GM23248 (cell line): Measurements from ENCODE around the gene RIMS1. TPM values are rescaled to one million over a fixed set of nuclear protein-coding genes. Genes with fewer than 3 reads are reported as not detected.

Experiments
- DNase-seq: peaks from one replicate; pipeline ENCODE4 v3.0.0-alpha.2; 2015
- H2AFZ ChIP-seq: fragments of 200-600 bp; sonication (generic); 2 replicates; pipeline ENCODE4 v1.6.1; 2016; ENCODE audit warnings: antibody characterized with exemption
- H3F3A ChIP-seq: fragments of 200-600 bp; sonication (generic); 2 replicates; pipeline ENCODE4 v1.6.1; 2016; ENCODE audit warnings: mild to moderate bottlenecking, antibody characterized with exemption, mixed run types; ENCODE audit not compliant: insufficient read depth
- H3K27ac ChIP-seq: fragments of 200-600 bp; sonication (generic); 2 replicates; pipeline ENCODE4 v1.5.1; 2016; ENCODE audit warnings: mild to moderate bottlenecking
- H3K27me3 ChIP-seq: fragments of 200-600 bp; sonication (generic); replicated peaks from 2 replicates; pipeline ENCODE4 v1.6.1; 2016; ENCODE audit warnings: mild to moderate bottlenecking; ENCODE audit not compliant: insufficient read depth
- H3K36me3 ChIP-seq: fragments of 200-600 bp; sonication (generic); 2 replicates; pipeline ENCODE4 v1.6.1; 2016; ENCODE audit warnings: low read depth, mild to moderate bottlenecking
- H3K4me1 ChIP-seq: fragments of 200-600 bp; sonication (generic); 2 replicates; pipeline ENCODE4 v1.6.1; 2016; ENCODE audit warnings: mild to moderate bottlenecking; ENCODE audit not compliant: insufficient read depth
- H3K4me2 ChIP-seq: fragments of 200-600 bp; sonication (generic); one replicate; pipeline ENCODE4 v1.6.1; 2016; ENCODE audit warnings: mild to moderate bottlenecking; ENCODE audit not compliant: unreplicated experiment
- H3K4me3 ChIP-seq: fragments of 200-600 bp; sonication (generic); 2 replicates; pipeline ENCODE4 v1.5.1; 2016; ENCODE audit warnings: mild to moderate bottlenecking
- H3K79me2 ChIP-seq: fragments of 200-600 bp; sonication (generic); 2 replicates; pipeline ENCODE4 v1.6.1; 2016; ENCODE audit warnings: mild to moderate bottlenecking; ENCODE audit not compliant: insufficient read depth
- H3K9ac ChIP-seq: fragments of 200-600 bp; sonication (generic); 2 replicates; pipeline ENCODE4 v1.6.1; 2016; ENCODE audit warnings: mild to moderate bottlenecking
- H3K9me2 ChIP-seq: fragments of 200-600 bp; sonication (generic); 2 replicates; pipeline ENCODE4 v1.6.1; 2016; ENCODE audit warnings: mixed run types, mild to moderate bottlenecking, moderate library complexity; ENCODE audit not compliant: insufficient read depth
- H3K9me3 ChIP-seq: fragments of 200-600 bp; sonication (generic); one replicate; pipeline ENCODE4 v1.6.1; 2017; ENCODE audit warnings: low read depth
- H4K20me1 ChIP-seq: fragments of 200-600 bp; sonication (generic); 2 replicates; pipeline ENCODE4 v1.6.0; 2016; ENCODE audit not compliant: insufficient read depth
- EZH2 ChIP-seq: fragments of 200-600 bp; sonication (generic); IDR thresholded peaks from 2 replicates; pipeline ENCODE4 v1.6.1; 2018; ENCODE audit warnings: antibody characterized with exemption, mild to moderate bottlenecking; ENCODE audit not compliant: insufficient read depth, poor library complexity, severe bottlenecking
- EZH2phosphoT487 ChIP-seq: fragments of 200-600 bp; sonication (generic); IDR thresholded peaks from 2 replicates; pipeline ENCODE4 v1.6.1; 2018; ENCODE audit warnings: antibody characterized with exemption, moderate library complexity, mild to moderate bottlenecking, low read depth; ENCODE audit not compliant: insufficient read depth
- WGBS, 2 experiments: methylation state at CpG; one replicate each; pipeline ENCODE4 v1.1.6; 2015 to 2017; ENCODE audit warnings: low lambda C conversion rate in 2 of 2, low coverage in 1 of 2; ENCODE audit errors: missing lambda C conversion rate in 2 of 2; 5-methylcytosine and 5-hydroxymethylcytosine counted together
- in situ Hi-C: fragments of 300-500 bp; cut with MboI; formaldehyde crosslinking; loops from 2 replicates; pipeline ENCODE4 v1.15.0; 2020
- polyA plus RNA-seq: library from polyadenylated mRNA; unstranded; fragments of >200 nt; fragmentation: Nextera tagmentation; extraction: Ambion mirVana; gene quantifications from 2 replicates; pipeline ENCODE4 v1.2.1, GENCODE V29; 2016
- total RNA-seq: library from RNA; depleted of rRNA; stranded (reverse); fragments of >200 nt; shearing (Covaris generic); gene quantifications from 2 replicates; pipeline ENCODE4 v1.2.3, GENCODE V29; 2014

RIMS1 gene
- total and polyA plus RNA-seq, 2 experiments from 2014 or later = 1.8 to 10.6 TPM

DNA sequence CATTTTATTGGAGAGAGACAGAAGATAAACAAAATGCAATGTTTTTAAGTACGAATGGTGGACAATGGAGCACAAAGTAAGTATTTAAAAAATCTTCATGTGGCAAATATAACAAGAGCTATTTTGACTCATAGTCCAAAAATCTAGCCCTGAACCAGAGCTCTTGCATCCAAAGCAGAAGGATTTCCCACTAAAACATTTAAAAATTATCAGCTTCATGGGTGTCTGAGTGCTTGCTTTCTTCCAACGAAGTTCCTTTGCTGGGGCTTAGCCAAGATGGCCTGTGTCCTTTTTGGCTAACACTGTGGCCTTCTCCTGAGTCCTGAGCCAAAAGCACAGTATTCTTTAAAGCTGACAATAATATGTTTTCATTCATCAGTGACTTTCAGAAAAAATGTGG lies 161.7 kb downstream of the RIMS1 start:
- Histone ChIP-seq H3K36me3 (no peaks in the 10 kb centered on the region), H3K4me1 (peaks cover 7% of the 10 kb centered on the region; the same call in 1 of the 2 replicates), H3K9me2 (no peaks in the 10 kb centered on the region), H3K9me3 (no peaks in the 10 kb centered on the region), H3F3A (0 out of 2 replicates have a peak, but pooled peaks cover 6% of the 10 kb centered on the region), H3K4me2 (no peak overlapping the region), H3K27me3 (no peaks in the 10 kb centered on the region; the same call in 1 of the 2 replicates), H3K9ac (no peak overlapping the region), H3K4me3 (no peak overlapping the region), H2AFZ (peak overlapping the region; percentile 5; the same call in 1 of the 2 replicates), H3K27ac (no peak overlapping the region), H3K79me2 (no peaks in the 10 kb centered on the region), H4K20me1 (no peaks in the 10 kb centered on the region)
- DNase-seq = peak; percentile 40
- in situ Hi-C loops = no loop called here
- TF ChIP-seq EZH2 = no peak
- WGBS, 2 experiments = 11 to 12% methylated on average over 2 of the region's 2 CpGs

DNA sequence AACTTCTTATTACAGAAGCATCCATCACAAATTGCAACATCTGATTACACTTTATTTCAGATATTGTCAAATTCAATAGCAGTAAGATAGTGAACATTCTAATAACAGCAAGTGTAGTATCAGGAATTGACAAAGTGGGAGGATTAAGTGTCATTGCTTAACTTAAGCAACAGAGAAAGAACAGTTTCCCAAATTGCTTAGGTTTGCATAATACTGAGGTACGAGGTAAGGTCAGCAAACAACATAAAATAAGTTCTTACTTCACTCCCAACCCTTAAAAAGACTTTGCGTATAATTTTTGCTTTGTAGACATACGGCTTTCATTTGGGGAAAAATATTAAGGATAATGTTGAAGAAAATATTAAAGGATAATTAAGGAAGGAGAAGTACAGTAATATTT lies 163.0 kb downstream of the RIMS1 start:
- TF ChIP-seq EZH2 (no peak), EZH2phosphoT487 (no peak)
- no peak overlapping the region for H3K9ac ChIP-seq
- no peaks in the 10 kb centered on the region; the same call in 1 of the 2 replicates for H3K27me3 ChIP-seq
- no peak overlapping the region for H2AFZ ChIP-seq
- whole genome bisulfite sequencing, 2 experiments = 35 to 49% methylated on average over 3 of the region's 3 CpGs
- no peak overlapping the region for H3K27ac ChIP-seq
- H3K9me3 ChIP-seq = no peaks in the 10 kb centered on the region
- H3K9me2 ChIP-seq = no peaks in the 10 kb centered on the region
- 0 out of 2 replicates have a peak, but pooled peaks cover 6% of the 10 kb centered on the region for H3F3A ChIP-seq
- peaks cover 7% of the 10 kb centered on the region; the same call in 1 of the 2 replicates for H3K4me1 ChIP-seq
- DNase-seq = no peak
- in situ Hi-C loops = no loop called here
- no peaks in the 10 kb centered on the region for H3K36me3 ChIP-seq
- H3K4me2 ChIP-seq = no peak overlapping the region
- H3K79me2 ChIP-seq = no peaks in the 10 kb centered on the region
- no peaks in the 10 kb centered on the region for H4K20me1 ChIP-seq
- H3K4me3 ChIP-seq = no peak overlapping the region

DNA sequence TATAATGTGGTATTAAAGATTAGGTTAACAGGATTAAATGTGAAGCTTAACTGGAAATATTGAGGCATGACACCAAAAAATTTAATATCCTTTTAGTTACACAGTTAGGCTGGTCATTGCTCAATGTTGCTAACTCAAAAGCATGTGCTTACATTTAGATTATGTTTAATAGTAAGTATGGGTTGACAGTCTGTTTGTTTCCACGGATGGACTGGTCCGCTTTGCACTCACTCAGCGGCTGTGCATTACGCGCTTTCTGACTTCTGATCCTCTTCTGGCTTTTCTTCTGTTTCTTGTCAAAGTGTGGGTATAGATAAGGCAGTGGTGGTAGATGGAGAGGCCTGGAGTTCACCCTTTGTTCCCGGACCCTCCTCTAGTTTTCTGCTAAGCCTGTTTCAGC lies 174.9 kb downstream of the RIMS1 start:
- no peak for DNase-seq
- no peaks in the 10 kb centered on the region for H3K9me3 ChIP-seq
- H3K9ac ChIP-seq = no peak overlapping the region
- 0 out of 2 replicates have a peak, but pooled peaks cover 12% of the 10 kb centered on the region for H3K27me3 ChIP-seq
- no peak overlapping the region for H3K4me3 ChIP-seq
- no peak overlapping the region for H3K4me2 ChIP-seq
- H3K4me1 ChIP-seq = no peaks in the 10 kb centered on the region
- H3K79me2 ChIP-seq = no peaks in the 10 kb centered on the region
- TF ChIP-seq EZH2phosphoT487 = no peak
- TF ChIP-seq EZH2 = no peak
- in situ Hi-C loops = no loop called here
- H2AFZ ChIP-seq = no peak overlapping the region
- H3K36me3 ChIP-seq = no peaks in the 10 kb centered on the region
- 59 to 65% methylated on average over 6 of the region's 6 CpGs for WGBS, 2 experiments
- no peak overlapping the region for H3K27ac ChIP-seq
- no peaks in the 10 kb centered on the region for H4K20me1 ChIP-seq
- no peaks in the 10 kb centered on the region for H3K9me2 ChIP-seq
- no peaks in the 10 kb centered on the region for H3F3A ChIP-seq

DNA sequence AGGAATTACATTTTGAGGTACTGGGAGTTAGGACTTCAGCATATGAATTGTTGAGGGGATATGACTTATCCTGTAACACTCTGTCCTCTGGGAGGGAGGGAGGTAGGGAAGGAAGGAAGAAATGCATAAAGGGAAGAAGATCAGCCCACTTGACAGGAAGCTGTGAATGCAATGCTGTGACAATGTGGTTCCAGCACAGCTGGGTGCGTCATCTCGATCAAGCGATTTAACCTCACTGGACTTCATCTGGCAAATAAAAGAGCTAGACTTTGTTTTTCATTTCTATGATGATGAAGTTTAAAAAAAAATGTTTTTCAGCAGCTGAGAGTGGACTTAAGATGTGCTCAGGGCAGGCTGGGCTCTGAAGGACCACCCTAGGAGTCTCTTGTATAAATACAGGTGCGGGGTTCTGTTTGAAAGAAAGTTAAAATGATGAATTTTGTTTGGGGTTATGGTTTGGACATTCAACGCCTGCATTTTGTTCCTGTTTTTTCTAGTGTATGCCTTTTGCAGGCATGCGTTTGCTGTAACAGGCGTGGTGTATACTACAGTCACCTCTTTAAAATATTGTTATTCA lies 178.1 kb downstream of the RIMS1 start:
- TF ChIP-seq EZH2 = no peak
- TF ChIP-seq EZH2phosphoT487 = no peak
- Histone ChIP-seq H2AFZ (no peak overlapping the region), H3K9me2 (no peaks in the 10 kb centered on the region), H3K36me3 (no peaks in the 10 kb centered on the region), H3K4me1 (no peaks in the 10 kb centered on the region), H3K27me3 (peaks cover 10% of the 10 kb centered on the region; the same call in 1 of the 2 replicates), H3K4me3 (no peak overlapping the region), H4K20me1 (no peaks in the 10 kb centered on the region), H3K9ac (no peak overlapping the region), H3K4me2 (no peak overlapping the region), H3F3A (no peaks in the 10 kb centered on the region), H3K9me3 (no peaks in the 10 kb centered on the region), H3K79me2 (no peaks in the 10 kb centered on the region), H3K27ac (no peak overlapping the region)
- 57 to 60% methylated on average over 7 of the region's 7 CpGs for WGBS, 2 experiments
- no peak for DNase-seq
- in situ Hi-C loops = no loop called here
